HL-60 (cell line): ENCODE measurements around the gene R3HDM2.

Source experiments
- CTCF ChIP-seq: IDR thresholded peaks from one replicate; pipeline ENCODE4 v1.5.1; 2011; ENCODE audit warnings: low read length, control low read depth, inconsistent platforms; ENCODE audit not compliant: insufficient read depth
- POLR2AphosphoS5 ChIP-seq: IDR thresholded peaks from 2 replicates; pipeline ENCODE4 v1.6.1; 2012; ENCODE audit warnings: low read depth
- SPI1 ChIP-seq: IDR thresholded peaks from 2 replicates; pipeline ENCODE4 v1.6.1; 2012; ENCODE audit warnings: low read depth, mild to moderate bottlenecking, borderline replicate concordance
- TF ChIP-seq, protein P1 (sequence below): IDR thresholded peaks from 2 replicates; pipeline ENCODE4 v1.6.1; 2012; ENCODE audit warnings: low read depth; ENCODE audit not compliant: insufficient replicate concordance

- TF ChIP-seq CTCF (no peak), SPI1 (no peak), POLR2AphosphoS5 (no peak)
- TF ChIP-seq, protein P1, sequence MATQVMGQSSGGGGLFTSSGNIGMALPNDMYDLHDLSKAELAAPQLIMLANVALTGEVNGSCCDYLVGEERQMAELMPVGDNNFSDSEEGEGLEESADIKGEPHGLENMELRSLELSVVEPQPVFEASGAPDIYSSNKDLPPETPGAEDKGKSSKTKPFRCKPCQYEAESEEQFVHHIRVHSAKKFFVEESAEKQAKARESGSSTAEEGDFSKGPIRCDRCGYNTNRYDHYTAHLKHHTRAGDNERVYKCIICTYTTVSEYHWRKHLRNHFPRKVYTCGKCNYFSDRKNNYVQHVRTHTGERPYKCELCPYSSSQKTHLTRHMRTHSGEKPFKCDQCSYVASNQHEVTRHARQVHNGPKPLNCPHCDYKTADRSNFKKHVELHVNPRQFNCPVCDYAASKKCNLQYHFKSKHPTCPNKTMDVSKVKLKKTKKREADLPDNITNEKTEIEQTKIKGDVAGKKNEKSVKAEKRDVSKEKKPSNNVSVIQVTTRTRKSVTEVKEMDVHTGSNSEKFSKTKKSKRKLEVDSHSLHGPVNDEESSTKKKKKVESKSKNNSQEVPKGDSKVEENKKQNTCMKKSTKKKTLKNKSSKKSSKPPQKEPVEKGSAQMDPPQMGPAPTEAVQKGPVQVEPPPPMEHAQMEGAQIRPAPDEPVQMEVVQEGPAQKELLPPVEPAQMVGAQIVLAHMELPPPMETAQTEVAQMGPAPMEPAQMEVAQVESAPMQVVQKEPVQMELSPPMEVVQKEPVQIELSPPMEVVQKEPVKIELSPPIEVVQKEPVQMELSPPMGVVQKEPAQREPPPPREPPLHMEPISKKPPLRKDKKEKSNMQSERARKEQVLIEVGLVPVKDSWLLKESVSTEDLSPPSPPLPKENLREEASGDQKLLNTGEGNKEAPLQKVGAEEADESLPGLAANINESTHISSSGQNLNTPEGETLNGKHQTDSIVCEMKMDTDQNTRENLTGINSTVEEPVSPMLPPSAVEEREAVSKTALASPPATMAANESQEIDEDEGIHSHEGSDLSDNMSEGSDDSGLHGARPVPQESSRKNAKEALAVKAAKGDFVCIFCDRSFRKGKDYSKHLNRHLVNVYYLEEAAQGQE, result no peak
Observed at GRCh38 chr12:57233357-57234232, 197.2 kb downstream of the R3HDM2 start.
